ENCODE measurements around the gene CCDC92.

GRCh38 chr12:123891516-123892179, 81.0 kb downstream of the CCDC92 start:
- TF ChIP-seq RXRA (IDR thresholded peaks at IDR 0.05; ENCODE audit: insufficient read depth, low read depth, low read length) (no peak), MAFK (IDR thresholded peaks at IDR 0.05; ENCODE audit: low read depth, low read length) (no peak), ZNF274 (IDR thresholded peaks at IDR 0.05; ENCODE audit: borderline replicate concordance, extremely low read depth, low read length) (no peak), POLR2AphosphoS5 (IDR thresholded peaks at IDR 0.05; ENCODE audit: low read depth, low read length) (no peak), GABPA (IDR thresholded peaks at IDR 0.05; ENCODE audit: borderline replicate concordance, insufficient read depth, low read length) (no peak)
- TF ChIP-seq, protein P1, sequence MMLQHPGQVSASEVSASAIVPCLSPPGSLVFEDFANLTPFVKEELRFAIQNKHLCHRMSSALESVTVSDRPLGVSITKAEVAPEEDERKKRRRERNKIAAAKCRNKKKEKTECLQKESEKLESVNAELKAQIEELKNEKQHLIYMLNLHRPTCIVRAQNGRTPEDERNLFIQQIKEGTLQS (IDR thresholded peaks at IDR 0.05; ENCODE audit: insufficient read depth, low read depth, low read length), result no peak
